Measurements from ENCODE around the gene TNXB.
A peak's percentile ranks its signal among the peaks of the same experiment; 100 is the strongest.

The TNXB gene

GRCh38 chr6:32140420-32141046 lies 31.4 kb upstream of the TNXB start:
- DNase-seq = no peak

- DNase-seq = no peak
Measured at GRCh38 chr6:32139590-32139989, 30.5 kb upstream of the TNXB start.

GRCh38 chr6:32137454-32137853 lies 28.3 kb upstream of the TNXB start:
- DNase-seq = no peak

GRCh38 chr6:32133786-32134185 lies 24.6 kb upstream of the TNXB start:
- DNase-seq = no peak

- no peak for DNase-seq
Measured at GRCh38 chr6:32132110-32132509, 23.0 kb upstream of the TNXB start.

GRCh38 chr6:32131439-32131948 lies 22.4 kb upstream of the TNXB start:
- DNase-seq = no peak

- DNase-seq = no peak
Measured at GRCh38 chr6:32129297-32130088, 20.4 kb upstream of the TNXB start.

GRCh38 chr6:32128751-32129296 lies 19.7 kb upstream of the TNXB start:
- no peak for DNase-seq

- DNase-seq = peak; percentile 99
Measured at GRCh38 chr6:32127717-32128592, 18.8 kb upstream of the TNXB start, which contains the start of gene ATF6B. ATF6B (minus strand) TSS chr6:32128246; CDS start chr6:32128207, 39 bp downstream.

GRCh38 chr6:32127409-32127716 lies 18.2 kb upstream of the TNXB start:
- no peak for DNase-seq

- no peak for DNase-seq
Measured at GRCh38 chr6:32126880-32127279, 17.7 kb upstream of the TNXB start.

- DNase-seq = no peak
Measured at GRCh38 chr6:32123681-32124080, 14.5 kb upstream of the TNXB start.

GRCh38 chr6:32120573-32121059 lies 11.5 kb upstream of the TNXB start:
- DNase-seq = no peak

GRCh38 chr6:32118782-32119628 lies 9.9 kb upstream of the TNXB start:
- DNase-seq = peak; percentile 69

- no peak for DNase-seq
Measured at GRCh38 chr6:32117461-32117860, 8.3 kb upstream of the TNXB start.

- DNase-seq = no peak
Measured at GRCh38 chr6:32116674-32117073, 7.5 kb upstream of the TNXB start.

- no peak for DNase-seq
Measured at GRCh38 chr6:32115623-32116022, 6.5 kb upstream of the TNXB start.

- no peak for DNase-seq
Measured at GRCh38 chr6:32114796-32115195, 5.7 kb upstream of the TNXB start.

GRCh38 chr6:32113386-32114352 lies 4.5 kb upstream of the TNXB start:
- no peak for DNase-seq

GRCh38 chr6:32112431-32112980 lies 3.4 kb upstream of the TNXB start:
- DNase-seq = no peak
